Caco-2 (cell line): Measurements from ENCODE around the gene MOCS2. TPM values are rescaled to one million over a fixed set of nuclear protein-coding genes. Genes with fewer than 3 reads are reported as not detected.

Experiments used
- BruUV-seq: library from RNA; stranded (reverse); fragments of 400-500 nt; replicated peaks from 2 replicates; lab custom pipeline; 2021; lab: Mats Ljungman, UMichigan
- CTCF ChIA-PET: fragments of 300-600 bp; sonication (Branson Sonifier 250); formaldehyde crosslinking; loops from one replicate; lab custom pipeline; 2022; ENCODE audit warnings: antibody characterized with exemption; lab: Charles Lee
- POLR2A ChIA-PET: fragments of 300-600 bp; sonication (Branson Sonifier 250); formaldehyde crosslinking; loops from one replicate; lab custom pipeline; 2022; ENCODE audit warnings: antibody characterized with exemption; lab: Charles Lee
- DNase-seq, 2 experiments: peaks; one replicate each; pipeline versions ENCODE4 v3.0.0 to v3.0.0-alpha.2; 2020 to 2022
- H3K27me3 ChIP-seq: replicated peaks from 2 replicates; pipeline ENCODE4 v1.6.0; 2011; ENCODE audit warnings: low read length; ENCODE audit not compliant: control insufficient read depth, insufficient read depth
- H3K36me3 ChIP-seq: 2 replicates; pipeline ENCODE4 v1.5.1; 2011; ENCODE audit warnings: low read length; ENCODE audit not compliant: control insufficient read depth, insufficient read depth
- H3K4me1 ChIP-seq: fragments of 250-450 bp; sonication (Bioruptor Pico); 2 replicates; pipeline ENCODE4 v1.5.1; 2020; ENCODE audit warnings: mild to moderate bottlenecking
- H3K4me3 ChIP-seq: 2 replicates; pipeline ENCODE4 v1.5.1; 2011; ENCODE audit warnings: low read depth, mild to moderate bottlenecking, control low read depth, low read length
- H3K9me3 ChIP-seq: fragments of 250-450 bp; sonication (Bioruptor Pico); 2 replicates; pipeline ENCODE4 v1.5.1; 2020; ENCODE audit warnings: mild to moderate bottlenecking, moderate library complexity
- H3K27ac Mint-ChIP-seq: one replicate; pipeline ENCODE4 v1.8.0; 2022; ENCODE audit warnings: mixed read lengths; ENCODE audit not compliant: unreplicated experiment
- H3K27me3 Mint-ChIP-seq: one replicate; pipeline ENCODE4 v1.8.0; 2022; ENCODE audit warnings: mixed read lengths; ENCODE audit not compliant: insufficient read depth, unreplicated experiment
- H3K36me3 Mint-ChIP-seq: one replicate; pipeline ENCODE4 v1.8.0; 2022; ENCODE audit warnings: mild to moderate bottlenecking, mixed read lengths; ENCODE audit not compliant: insufficient read depth, unreplicated experiment
- H3K4me1 Mint-ChIP-seq: one replicate; pipeline ENCODE4 v1.8.0; 2022; ENCODE audit warnings: low read depth, mixed read lengths; ENCODE audit not compliant: unreplicated experiment
- H3K4me3 Mint-ChIP-seq: one replicate; pipeline ENCODE4 v1.8.0; 2022; ENCODE audit warnings: mild to moderate bottlenecking, moderate library complexity, mixed read lengths; ENCODE audit not compliant: unreplicated experiment
- H3K9me3 Mint-ChIP-seq: one replicate; pipeline ENCODE4 v1.8.0; 2022; ENCODE audit warnings: mixed read lengths; ENCODE audit not compliant: unreplicated experiment
- CTCF ChIP-seq, 2 experiments: fragments of 200-600 bp in 1 of 2; IDR thresholded peaks; 1 replicate in 1 of 2; 2 replicates in 1 of 2; pipeline versions ENCODE4 v1.5.1 to v1.8.0; 2011 to 2022; ENCODE audit warnings: antibody characterized with exemption in 1 of 2, control low read depth in 1 of 2, inconsistent platforms in 1 of 2, low read depth in 1 of 2, low read length in 1 of 2, mild to moderate bottlenecking in 1 of 2, moderate library complexity in 1 of 2; ENCODE audit not compliant: insufficient read depth in 1 of 2, severe bottlenecking in 1 of 2, unreplicated experiment in 1 of 2
- intact Hi-C: fragments of 100-400 bp; cut with micrococcal nuclease; formaldehyde crosslinking; loops from one replicate; pipeline ENCODE4 v1.10.0; 2022; ENCODE audit not compliant: unreplicated experiment
- total RNA-seq: library from RNA; stranded (reverse); gene quantifications from 2 replicates; pipeline ENCODE4 v1.2.3, GENCODE V29; 2022

MOCS2 gene
- total RNA-seq, 1 experiment from 2014 or later = 35.9 TPM

- Mint-ChIP-seq H3K27me3 (no peaks in the 10 kb centered on the region), H3K4me3 (no peak overlapping the region), H3K4me1 (no peaks in the 10 kb centered on the region), H3K9me3 (no peaks in the 10 kb centered on the region), H3K27ac (no peak overlapping the region), H3K36me3 (peaks cover 27% of the 10 kb centered on the region)
- intact Hi-C loops = no loop called here
- ChIA-PET CTCF (no interaction called here), POLR2A (no interaction called here)
- no peak for TF ChIP-seq CTCF (IDR thresholded peaks at IDR 0.05; ENCODE audit: insufficient read depth in 1 of 2, low read depth in 1 of 2, low read length in 1 of 2, severe bottlenecking in 1 of 2, unreplicated experiment in 1 of 2)
- BruUV-seq = no TSS peak
- Histone ChIP-seq H3K27me3 (no peaks in the 10 kb centered on the region), H3K9me3 (no peaks in the 10 kb centered on the region), H3K4me1 (no peaks in the 10 kb centered on the region), H3K36me3 (no peaks in the 10 kb centered on the region), H3K4me3 (no peak overlapping the region)
- no peak for DNase-seq
These were observed 29.3 kb downstream of the MOCS2 start for GRCh38 chr5:53080271-53080670.

GRCh38 chr5:53076014-53076583 is 33.5 kb downstream of the MOCS2 start:
- no peaks in the 10 kb centered on the region for H3K27me3 Mint-ChIP-seq
- ChIA-PET CTCF (no interaction called here), POLR2A (no interaction called here)
- no peaks in the 10 kb centered on the region for H3K36me3 ChIP-seq
- no TSS peak for BruUV-seq
- no peaks in the 10 kb centered on the region for H3K27me3 ChIP-seq
- no peak for DNase-seq
- no peak overlapping the region for H3K4me3 Mint-ChIP-seq
- H3K27ac Mint-ChIP-seq = no peak overlapping the region
- H3K4me1 ChIP-seq = no peaks in the 10 kb centered on the region
- peaks cover 32% of the 10 kb centered on the region for H3K36me3 Mint-ChIP-seq
- TF ChIP-seq CTCF (IDR thresholded peaks at IDR 0.05; ENCODE audit: insufficient read depth in 1 of 2, low read depth in 1 of 2, low read length in 1 of 2, severe bottlenecking in 1 of 2, unreplicated experiment in 1 of 2) = no peak
- intact Hi-C loops = no loop called here
- H3K4me1 Mint-ChIP-seq = no peaks in the 10 kb centered on the region
- no peaks in the 10 kb centered on the region for H3K9me3 Mint-ChIP-seq
- no peaks in the 10 kb centered on the region for H3K9me3 ChIP-seq
- no peak overlapping the region for H3K4me3 ChIP-seq

GRCh38 chr5:53073348-53073747 is 36.2 kb downstream of the MOCS2 start:
- intact Hi-C loops = no loop called here
- H3K36me3 ChIP-seq = no peaks in the 10 kb centered on the region
- no peaks in the 10 kb centered on the region for H3K4me1 Mint-ChIP-seq
- no peaks in the 10 kb centered on the region for H3K27me3 ChIP-seq
- H3K27me3 Mint-ChIP-seq = no peaks in the 10 kb centered on the region
- no peak for DNase-seq
- POLR2A ChIA-PET = no interaction called here
- H3K36me3 Mint-ChIP-seq = peaks cover 29% of the 10 kb centered on the region
- no peaks in the 10 kb centered on the region for H3K9me3 ChIP-seq
- no peaks in the 10 kb centered on the region for H3K9me3 Mint-ChIP-seq
- TF ChIP-seq CTCF (IDR thresholded peaks at IDR 0.05; ENCODE audit: insufficient read depth in 1 of 2, low read depth in 1 of 2, low read length in 1 of 2, severe bottlenecking in 1 of 2, unreplicated experiment in 1 of 2) = no peak
- no peak overlapping the region for H3K27ac Mint-ChIP-seq
- H3K4me3 Mint-ChIP-seq = no peak overlapping the region
- CTCF ChIA-PET = no interaction called here
- no TSS peak for BruUV-seq
- H3K4me1 ChIP-seq = no peaks in the 10 kb centered on the region
- H3K4me3 ChIP-seq = no peak overlapping the region
